SK-N-SH (cell line): ENCODE measurements around the gene CACNA1F.

Experiments used
- EZH2phosphoT487 ChIP-seq: fragments of 200-600 bp; sonication (generic); IDR thresholded peaks from 2 replicates; pipeline ENCODE4 v1.6.1; 2017; ENCODE audit warnings: low read depth, mixed run types, mild to moderate bottlenecking, antibody characterized with exemption, moderate library complexity, borderline replicate concordance
- GABPA ChIP-seq: IDR thresholded peaks from 2 replicates; pipeline ENCODE4 v1.4.0; 2012; ENCODE audit warnings: low read depth, mild to moderate bottlenecking
- POLR2AphosphoS5 ChIP-seq: IDR thresholded peaks from 2 replicates; pipeline ENCODE4 v1.6.1; 2012; ENCODE audit warnings: low read depth, low read length
- SIN3A ChIP-seq: IDR thresholded peaks from 2 replicates; pipeline ENCODE4 v1.6.1; 2012; ENCODE audit warnings: low read depth, mild to moderate bottlenecking, low read length, moderate library complexity, borderline replicate concordance
- TCF12 ChIP-seq: IDR thresholded peaks from 2 replicates; pipeline ENCODE4 v1.4.0; 2012
- TF ChIP-seq, protein P1 (sequence below): fragments of 200-600 bp; sonication (generic); IDR thresholded peaks from 2 replicates; pipeline ENCODE4 v1.6.1; 2017; ENCODE audit warnings: antibody characterized with exemption, mild to moderate bottlenecking, moderate library complexity
- TF ChIP-seq, protein P2 (sequence below): IDR thresholded peaks from 2 replicates; pipeline ENCODE4 v1.6.1; 2012; ENCODE audit warnings: mild to moderate bottlenecking, low read depth, low read length, moderate library complexity

DNA sequence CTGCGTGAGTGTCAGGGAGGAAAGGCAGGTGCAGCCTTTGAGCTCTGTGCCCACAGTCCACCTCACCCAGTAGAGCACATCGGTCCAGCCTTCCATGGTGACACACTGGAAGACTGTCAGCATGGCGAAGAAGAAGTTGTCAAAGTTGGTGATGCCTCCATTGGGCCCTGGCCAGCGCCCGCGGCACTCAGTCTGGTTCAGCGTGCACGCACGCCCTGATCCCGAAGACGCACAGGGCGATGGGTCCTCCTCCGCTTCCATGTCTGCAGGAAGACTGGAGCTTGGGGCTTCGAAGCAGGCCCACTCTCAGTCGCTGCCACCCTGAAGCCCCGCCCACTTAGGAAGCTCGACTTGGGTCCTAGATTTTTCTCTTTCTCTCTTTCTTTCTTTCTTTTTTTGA, 5.0 kb downstream of the CACNA1F start:
- TF ChIP-seq EZH2phosphoT487 (no peak), POLR2AphosphoS5 (no peak), SIN3A (no peak), TCF12 (no peak), GABPA (no peak)
- TF ChIP-seq, protein P1, sequence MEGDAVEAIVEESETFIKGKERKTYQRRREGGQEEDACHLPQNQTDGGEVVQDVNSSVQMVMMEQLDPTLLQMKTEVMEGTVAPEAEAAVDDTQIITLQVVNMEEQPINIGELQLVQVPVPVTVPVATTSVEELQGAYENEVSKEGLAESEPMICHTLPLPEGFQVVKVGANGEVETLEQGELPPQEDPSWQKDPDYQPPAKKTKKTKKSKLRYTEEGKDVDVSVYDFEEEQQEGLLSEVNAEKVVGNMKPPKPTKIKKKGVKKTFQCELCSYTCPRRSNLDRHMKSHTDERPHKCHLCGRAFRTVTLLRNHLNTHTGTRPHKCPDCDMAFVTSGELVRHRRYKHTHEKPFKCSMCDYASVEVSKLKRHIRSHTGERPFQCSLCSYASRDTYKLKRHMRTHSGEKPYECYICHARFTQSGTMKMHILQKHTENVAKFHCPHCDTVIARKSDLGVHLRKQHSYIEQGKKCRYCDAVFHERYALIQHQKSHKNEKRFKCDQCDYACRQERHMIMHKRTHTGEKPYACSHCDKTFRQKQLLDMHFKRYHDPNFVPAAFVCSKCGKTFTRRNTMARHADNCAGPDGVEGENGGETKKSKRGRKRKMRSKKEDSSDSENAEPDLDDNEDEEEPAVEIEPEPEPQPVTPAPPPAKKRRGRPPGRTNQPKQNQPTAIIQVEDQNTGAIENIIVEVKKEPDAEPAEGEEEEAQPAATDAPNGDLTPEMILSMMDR: no peak
- TF ChIP-seq, protein P2, sequence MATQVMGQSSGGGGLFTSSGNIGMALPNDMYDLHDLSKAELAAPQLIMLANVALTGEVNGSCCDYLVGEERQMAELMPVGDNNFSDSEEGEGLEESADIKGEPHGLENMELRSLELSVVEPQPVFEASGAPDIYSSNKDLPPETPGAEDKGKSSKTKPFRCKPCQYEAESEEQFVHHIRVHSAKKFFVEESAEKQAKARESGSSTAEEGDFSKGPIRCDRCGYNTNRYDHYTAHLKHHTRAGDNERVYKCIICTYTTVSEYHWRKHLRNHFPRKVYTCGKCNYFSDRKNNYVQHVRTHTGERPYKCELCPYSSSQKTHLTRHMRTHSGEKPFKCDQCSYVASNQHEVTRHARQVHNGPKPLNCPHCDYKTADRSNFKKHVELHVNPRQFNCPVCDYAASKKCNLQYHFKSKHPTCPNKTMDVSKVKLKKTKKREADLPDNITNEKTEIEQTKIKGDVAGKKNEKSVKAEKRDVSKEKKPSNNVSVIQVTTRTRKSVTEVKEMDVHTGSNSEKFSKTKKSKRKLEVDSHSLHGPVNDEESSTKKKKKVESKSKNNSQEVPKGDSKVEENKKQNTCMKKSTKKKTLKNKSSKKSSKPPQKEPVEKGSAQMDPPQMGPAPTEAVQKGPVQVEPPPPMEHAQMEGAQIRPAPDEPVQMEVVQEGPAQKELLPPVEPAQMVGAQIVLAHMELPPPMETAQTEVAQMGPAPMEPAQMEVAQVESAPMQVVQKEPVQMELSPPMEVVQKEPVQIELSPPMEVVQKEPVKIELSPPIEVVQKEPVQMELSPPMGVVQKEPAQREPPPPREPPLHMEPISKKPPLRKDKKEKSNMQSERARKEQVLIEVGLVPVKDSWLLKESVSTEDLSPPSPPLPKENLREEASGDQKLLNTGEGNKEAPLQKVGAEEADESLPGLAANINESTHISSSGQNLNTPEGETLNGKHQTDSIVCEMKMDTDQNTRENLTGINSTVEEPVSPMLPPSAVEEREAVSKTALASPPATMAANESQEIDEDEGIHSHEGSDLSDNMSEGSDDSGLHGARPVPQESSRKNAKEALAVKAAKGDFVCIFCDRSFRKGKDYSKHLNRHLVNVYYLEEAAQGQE: no peak
